Stimulated activated CD8-positive, alpha-beta memory T cell treated with anti-CD3 and anti-CD28 coated beads, Interleukin-15, amount 100 ng/mL, for 24 hours (primary cell): Measurements from ENCODE around the gene TREM2.
"Not testable (repeated sequence)": the region's sequence is repeated elsewhere in the genome, so short reads cannot be mapped to it uniquely, and the experiment has no call there.

Source experiments
- DNase-seq: peaks from one replicate; pipeline ENCODE4 v3.0.0-alpha.2; 2020; ENCODE audit warnings: low read depth

TREM2 gene

DNA sequence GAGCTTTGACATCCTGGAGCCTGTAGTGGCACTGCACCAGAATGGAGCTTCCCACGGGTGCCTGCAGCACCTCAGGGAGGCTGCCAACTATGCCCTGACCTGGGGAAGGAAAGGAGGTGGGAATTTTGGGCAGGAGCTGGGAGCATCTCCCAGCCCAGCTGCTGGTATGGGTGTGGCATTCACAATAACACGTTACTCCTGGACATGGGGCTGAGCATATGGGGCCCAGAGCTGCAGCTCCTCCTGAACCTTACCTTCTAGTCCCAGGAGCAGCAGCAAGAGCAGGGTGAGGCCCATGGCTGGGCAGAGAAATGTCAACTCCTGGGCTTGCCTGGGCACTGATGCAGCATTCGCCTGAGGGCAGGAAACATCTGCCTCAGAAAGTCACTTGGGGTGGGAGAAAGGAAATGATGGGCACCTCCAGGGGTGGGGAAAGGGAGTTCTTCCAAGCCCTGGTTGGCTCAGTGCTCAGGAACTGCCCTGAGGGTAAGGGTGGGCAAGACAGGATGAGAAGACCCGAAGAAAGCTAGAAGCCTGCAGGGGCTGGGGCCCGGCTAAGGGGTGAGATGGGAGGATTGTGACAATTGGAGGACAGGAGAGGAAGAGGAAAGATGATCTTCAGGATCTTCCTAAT lies 8.8 kb downstream of the TREM2 start, which contains the start of gene TREML1:
Gene TREML1 (minus strand): TSS at position 356 of the 634 bp plus-strand sequence. CDS start 59 bp downstream, at position 297.
- DNase-seq: no peak

DNA sequence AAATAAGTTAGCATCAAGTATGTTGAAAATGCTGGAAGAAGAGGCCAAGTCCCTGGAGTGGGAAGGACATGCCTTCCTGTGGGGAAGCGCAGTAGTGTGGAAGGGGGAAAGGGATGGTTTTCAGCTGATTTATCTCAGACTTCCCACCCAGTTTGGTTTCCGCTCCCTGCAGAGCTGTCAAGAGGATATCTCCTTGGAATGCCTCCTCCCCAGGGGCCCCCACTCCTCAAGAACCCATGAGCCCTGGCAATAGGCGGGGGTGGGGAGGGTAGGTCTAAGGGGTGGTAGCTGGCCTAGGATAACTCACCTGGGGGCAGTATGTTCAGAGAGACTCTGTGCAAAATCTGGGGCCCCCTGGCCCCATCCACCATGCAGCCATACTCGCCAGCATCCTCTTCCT lies 9.5 kb downstream of the TREM2 start:
- no peak for DNase-seq

GRCh38 chr6:41150671-41151070 lies 12.2 kb downstream of the TREM2 start:
- DNase-seq: no peak

- DNase-seq: no peak
Observed at GRCh38 chr6:41147917-41148316, 15.0 kb downstream of the TREM2 start.

- DNase-seq: no peak
Observed at GRCh38 chr6:41136911-41137310, 26.0 kb downstream of the TREM2 start.

GRCh38 chr6:41135062-41135832 lies 27.7 kb downstream of the TREM2 start:
- DNase-seq: no peak

GRCh38 chr6:41132254-41132653 lies 30.7 kb downstream of the TREM2 start:
- no peak for DNase-seq

GRCh38 chr6:41125282-41125681 lies 37.6 kb downstream of the TREM2 start:
- DNase-seq: no peak

- no peak for DNase-seq
Observed at GRCh38 chr6:41122918-41123317, 40.0 kb downstream of the TREM2 start.

GRCh38 chr6:41122373-41122772 lies 40.5 kb downstream of the TREM2 start:
- DNase-seq: no peak

- no peak for DNase-seq
Observed at GRCh38 chr6:41120058-41120457, 42.9 kb downstream of the TREM2 start.

DNA sequence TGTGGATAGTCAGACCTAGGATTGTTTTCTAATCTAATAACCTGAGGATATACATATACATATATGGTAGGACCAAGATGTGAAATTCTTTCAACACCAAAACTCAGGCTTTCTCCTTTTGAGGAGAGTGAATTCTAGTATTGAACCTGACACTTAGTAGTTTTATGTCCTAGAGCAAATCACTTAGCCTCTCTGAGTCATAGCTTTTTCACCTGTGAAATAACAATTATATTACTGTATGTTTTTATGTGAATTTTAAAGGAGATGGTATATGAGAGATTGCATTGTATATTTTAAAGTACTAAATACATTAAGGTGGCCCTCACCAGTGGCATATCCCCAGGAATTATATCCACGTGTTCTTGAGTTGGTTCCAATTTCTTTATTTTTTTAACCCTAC lies 43.4 kb downstream of the TREM2 start:
- no peak for DNase-seq

- not testable (repeated sequence) for DNase-seq
Observed at GRCh38 chr6:41115027-41115426, 47.9 kb downstream of the TREM2 start.

- no peak for DNase-seq
Observed at GRCh38 chr6:41111017-41111416, 51.9 kb downstream of the TREM2 start.
